ENCODE data around the gene LOC101059915.

The LOC101059915 gene

GRCh38 chrX:71622576-71623450, 44.5 kb upstream of the LOC101059915 start (continued):
- TF ChIP-seq CTCF (IDR thresholded peaks at IDR 0.05 in 2 of 3, conservative IDR thresholded peaks at IDR 0.05 in 1 of 3; ENCODE audit: borderline replicate concordance in 1 of 3, insufficient read depth in 1 of 3, low read depth in 2 of 3, low read length in 2 of 3) (0 out of 6 replicates have a peak, but pooled peaks of 2 of the 3 experiments have one; percentile 6 to 12), TCF7L2 (IDR thresholded peaks at IDR 0.05; ENCODE audit: borderline replicate concordance, extremely low read depth, insufficient read depth, insufficient read length) (no peak), SP1 (IDR thresholded peaks at IDR 0.05; ENCODE audit: low read depth) (no peak)

GRCh38 chrX:71623714-71624113, 43.6 kb upstream of the LOC101059915 start:
- CTCF ChIA-PET = no interaction called here
- no peaks in the 10 kb centered on the region for H3K9me2 ChIP-seq (ENCODE audit: insufficient read depth)
- no peak overlapping the region for H3K9ac ChIP-seq (ENCODE audit: low read length)
- intact Hi-C loops (cut with micrococcal nuclease) = no loop called here
- no peak overlapping the region for H3K27ac ChIP-seq (ENCODE audit: low read depth, low read length)
- no peak for DNase-seq (ENCODE audit: low read depth, low spot score)
- H3K4me3 ChIP-seq (replicated peaks in 1 of 2; ENCODE audit: low read depth in 1 of 2, low read length in 2 of 2) = no peak overlapping the region
- H3K4me1 ChIP-seq (ENCODE audit: control insufficient read depth in 1 of 2, insufficient read depth in 2 of 2, low read length in 2 of 2) = peaks cover 9 to 19% of the 10 kb centered on the region in 2 experiments
- POLR2A ChIA-PET = no interaction called here
- RAD21 ChIA-PET (ENCODE audit: low non-redundant PET in 1 of 2, low total read pairs in 2 of 2, uncharacterized antibody in 2 of 2, unreplicated experiment in 2 of 2) = no interaction called here
- no peaks in the 10 kb centered on the region for H3K27me3 ChIP-seq (ENCODE audit: insufficient read depth, low read length)
- H3K9me3 ChIP-seq (ENCODE audit: control insufficient read depth in 1 of 2, insufficient read depth in 1 of 2, low read depth in 1 of 2, low read length in 2 of 2) = no peaks in the 10 kb centered on the region
- H4K20me1 ChIP-seq (ENCODE audit: insufficient read depth) = no peaks in the 10 kb centered on the region
- no peak for ATAC-seq
- no peaks in the 10 kb centered on the region for H3K79me2 ChIP-seq (ENCODE audit: insufficient read depth, low read length)
- no peaks in the 10 kb centered on the region for H3K36me3 ChIP-seq (ENCODE audit: control insufficient read depth in 1 of 2, insufficient read depth in 2 of 2, low read length in 2 of 2)
- no TSS peak for BruUV-seq (replicated peaks)
- TF ChIP-seq TCF7L2 (IDR thresholded peaks at IDR 0.05; ENCODE audit: borderline replicate concordance, extremely low read depth, insufficient read depth, insufficient read length) (no peak), MAX (IDR thresholded peaks at IDR 0.05) (no peak), EZH2 (IDR thresholded peaks at IDR 0.05) (no peak), ELF1 (IDR thresholded peaks at IDR 0.05; ENCODE audit: borderline replicate concordance, low read depth) (no peak), SP1 (IDR thresholded peaks at IDR 0.05; ENCODE audit: low read depth) (no peak), ZBTB33 (IDR thresholded peaks at IDR 0.05; ENCODE audit: extremely low read depth, insufficient replicate concordance, low read length) (no peak), ZFX (IDR thresholded peaks at IDR 0.05) (no peak), JUND (IDR thresholded peaks at IDR 0.05) (no peak), POLR2A (IDR thresholded peaks at IDR 0.05; ENCODE audit: borderline replicate concordance, extremely low read depth, insufficient read depth, insufficient read length) (no peak), EGR1 (IDR thresholded peaks at IDR 0.05; ENCODE audit: low read depth) (no peak), FOSL1 (IDR thresholded peaks at IDR 0.05; ENCODE audit: low read depth) (no peak), POLR2AphosphoS5 (IDR thresholded peaks at IDR 0.05; ENCODE audit: low read depth, low read length) (no peak), RAD21 (IDR thresholded peaks at IDR 0.05; ENCODE audit: low read depth) (no peak)
- no peak overlapping the region for H3K4me2 ChIP-seq (ENCODE audit: low read length)
- no peak overlapping the region for H2AFZ ChIP-seq (ENCODE audit: low read depth, low read length, poor library complexity, severe bottlenecking)

Data from HCT116 (cell line).